RWPE1 (cell line): Measurements from ENCODE around the gene ABCB7.
"Not testable (repeated sequence)": the region's sequence is repeated elsewhere in the genome, so short reads cannot be mapped to it uniquely, and the experiment has no call there.

Source experiments
- CTCF ChIA-PET: fragments of 350-600 bp; sonication (Branson Sonifier 250); formaldehyde crosslinking; extraction: SDS; loops from one replicate; lab custom pipeline; 2021; lab: Yijun Ruan, JAX
- POLR2A ChIA-PET: fragments of 400-600 bp; formaldehyde crosslinking; extraction: SDS; loops from one replicate; lab custom pipeline; 2020; ENCODE audit warnings: antibody characterized with exemption; ENCODE audit not compliant: low non-redundant PET; lab: Yijun Ruan, JAX
- DNase-seq: peaks from one replicate; pipeline ENCODE4 v3.0.0; 2012; ENCODE audit warnings: low spot score
- H3K27ac ChIP-seq: fragments of 450-650 bp; 2 replicates; pipeline ENCODE4 v1.5.1; 2017
- TF ChIP-seq, protein P1 (sequence below): fragments of 450-650 bp; conservative IDR thresholded peaks from 2 replicates; pipeline ENCODE4 v1.5.1; 2017; ENCODE audit warnings: low read depth, mild to moderate bottlenecking

Gene ABCB7

DNA sequence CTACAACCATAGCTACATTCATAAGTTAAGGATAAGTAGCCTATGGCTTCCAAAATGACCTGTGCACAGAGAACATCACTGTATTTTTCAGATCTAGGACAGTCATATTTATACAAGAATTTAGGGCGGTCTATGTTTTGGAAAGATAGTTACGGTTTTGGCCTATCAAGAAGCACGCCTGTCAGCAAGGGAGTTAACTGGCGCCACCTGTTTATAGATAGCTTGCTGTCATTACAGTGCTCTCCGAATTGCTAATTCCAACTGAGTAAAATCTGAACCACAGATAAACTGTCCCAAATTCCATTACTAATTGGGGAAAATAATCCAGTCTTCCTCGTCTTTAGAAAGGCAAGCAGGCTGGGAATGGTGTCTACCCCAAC lies 646 bp downstream of the ABCB7 start:
- DNase-seq: no peak
- POLR2A ChIA-PET: no interaction called here
- TF ChIP-seq, protein P1, sequence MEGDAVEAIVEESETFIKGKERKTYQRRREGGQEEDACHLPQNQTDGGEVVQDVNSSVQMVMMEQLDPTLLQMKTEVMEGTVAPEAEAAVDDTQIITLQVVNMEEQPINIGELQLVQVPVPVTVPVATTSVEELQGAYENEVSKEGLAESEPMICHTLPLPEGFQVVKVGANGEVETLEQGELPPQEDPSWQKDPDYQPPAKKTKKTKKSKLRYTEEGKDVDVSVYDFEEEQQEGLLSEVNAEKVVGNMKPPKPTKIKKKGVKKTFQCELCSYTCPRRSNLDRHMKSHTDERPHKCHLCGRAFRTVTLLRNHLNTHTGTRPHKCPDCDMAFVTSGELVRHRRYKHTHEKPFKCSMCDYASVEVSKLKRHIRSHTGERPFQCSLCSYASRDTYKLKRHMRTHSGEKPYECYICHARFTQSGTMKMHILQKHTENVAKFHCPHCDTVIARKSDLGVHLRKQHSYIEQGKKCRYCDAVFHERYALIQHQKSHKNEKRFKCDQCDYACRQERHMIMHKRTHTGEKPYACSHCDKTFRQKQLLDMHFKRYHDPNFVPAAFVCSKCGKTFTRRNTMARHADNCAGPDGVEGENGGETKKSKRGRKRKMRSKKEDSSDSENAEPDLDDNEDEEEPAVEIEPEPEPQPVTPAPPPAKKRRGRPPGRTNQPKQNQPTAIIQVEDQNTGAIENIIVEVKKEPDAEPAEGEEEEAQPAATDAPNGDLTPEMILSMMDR: no peak
- CTCF ChIA-PET: no interaction called here
- H3K27ac ChIP-seq: no peak overlapping the region; the same call in 1 of the 2 replicates

DNA sequence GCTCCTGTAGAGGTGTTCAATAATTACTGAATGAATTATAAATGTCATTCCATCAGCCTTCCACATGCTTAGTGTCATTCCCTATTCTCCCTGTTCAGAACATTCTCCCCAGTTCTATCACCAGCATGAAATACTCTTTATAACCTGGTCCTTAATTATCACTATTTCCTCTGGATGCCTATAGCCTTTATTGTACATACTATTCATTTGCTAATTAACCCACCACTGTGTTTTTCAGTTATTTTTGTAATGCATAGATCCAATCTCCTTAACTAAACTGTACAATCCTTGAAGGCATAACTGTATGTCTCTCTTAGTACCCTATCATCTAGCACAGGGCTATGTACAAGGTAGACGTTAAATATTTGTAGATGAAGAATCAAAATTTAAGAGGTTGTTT lies 1.2 kb downstream of the ABCB7 start:
- ChIA-PET CTCF (no interaction called here), POLR2A (no interaction called here)
- DNase-seq: no peak
- no peak overlapping the region for H3K27ac ChIP-seq
- TF ChIP-seq, protein P1: no peak

DNA sequence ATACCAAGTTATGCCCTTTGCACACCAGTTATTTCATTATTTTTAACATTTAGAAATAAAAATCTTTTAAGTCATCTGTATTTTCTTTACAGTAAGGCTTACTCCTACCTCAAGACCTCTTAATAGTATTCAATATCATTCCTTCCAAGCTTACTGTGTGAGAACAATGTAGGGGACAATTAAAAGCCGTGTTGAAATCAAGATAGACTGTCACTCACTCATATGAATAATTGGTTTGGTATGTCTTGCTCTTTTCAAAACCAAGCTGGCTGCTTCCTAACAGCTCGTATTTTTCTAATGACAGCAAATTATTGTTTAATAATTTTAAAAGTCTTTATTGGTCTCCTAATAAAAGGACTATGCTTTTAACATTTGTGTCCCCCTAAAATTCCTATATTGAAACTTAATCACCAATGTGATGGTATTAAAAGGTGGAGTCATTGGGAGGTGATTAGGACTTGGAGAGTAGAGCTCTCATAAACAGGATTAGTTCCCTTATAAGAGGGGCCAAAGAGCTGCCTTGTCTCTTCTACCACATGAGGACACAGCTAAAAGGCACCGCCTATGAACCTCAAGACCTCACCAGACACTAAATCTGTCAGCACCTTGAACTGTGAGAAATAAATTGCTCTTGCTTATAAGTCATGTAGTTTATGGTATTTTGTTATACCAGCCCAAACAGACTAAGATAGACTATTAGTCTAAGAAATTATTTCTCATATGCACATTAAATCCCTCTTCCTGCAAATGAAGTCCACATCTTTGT lies 4.1 kb downstream of the ABCB7 start:
- peak; percentile 2 for DNase-seq
- ChIA-PET CTCF (no interaction called here), POLR2A (no interaction called here)
- TF ChIP-seq, protein P1: no peak
- H3K27ac ChIP-seq: no peak overlapping the region

DNA sequence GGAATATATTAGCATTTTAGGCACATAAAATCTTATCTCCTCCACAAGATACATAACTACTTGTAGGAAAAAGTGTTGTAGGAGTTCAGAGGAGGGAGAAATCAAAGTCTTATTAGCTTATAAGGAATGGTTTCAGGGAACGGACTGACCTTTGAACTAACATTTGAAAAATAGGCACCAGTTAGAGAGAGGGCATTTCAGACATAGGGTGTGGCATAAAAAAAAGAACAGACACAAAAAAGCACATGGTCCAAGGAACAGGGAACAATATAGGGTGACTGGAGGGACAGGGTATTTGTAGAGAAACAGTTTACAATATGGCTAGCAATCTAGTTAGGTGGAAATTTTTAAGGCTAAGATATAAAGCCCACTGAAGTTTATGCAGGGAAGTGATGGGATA lies 6.4 kb downstream of the ABCB7 start:
- H3K27ac ChIP-seq: no peak overlapping the region
- TF ChIP-seq, protein P1: no peak
- ChIA-PET POLR2A (no interaction called here), CTCF (no interaction called here)
- no peak for DNase-seq

DNA sequence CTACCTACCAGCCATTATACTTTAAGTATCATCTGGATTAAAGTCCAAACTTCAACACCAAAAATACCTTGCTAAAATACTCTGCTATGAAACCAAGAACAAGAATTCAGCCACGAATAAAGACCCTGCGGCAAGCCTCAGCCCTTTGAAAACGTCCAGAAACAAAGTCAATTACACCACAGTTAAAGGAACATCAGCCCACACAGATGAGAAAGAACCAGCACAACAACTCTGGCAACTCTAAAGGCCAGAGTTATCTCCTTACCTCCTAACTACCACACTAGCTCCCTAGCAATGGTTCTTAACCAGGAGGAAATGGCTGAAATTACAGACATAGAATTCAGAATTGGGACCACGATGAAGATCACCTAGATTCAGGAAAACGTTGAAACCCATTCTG lies 23.4 kb downstream of the ABCB7 start:
- ChIA-PET CTCF (no interaction called here), POLR2A (no interaction called here)
- H3K27ac ChIP-seq: no peak overlapping the region
- TF ChIP-seq, protein P1: no peak
- no peak for DNase-seq

DNA sequence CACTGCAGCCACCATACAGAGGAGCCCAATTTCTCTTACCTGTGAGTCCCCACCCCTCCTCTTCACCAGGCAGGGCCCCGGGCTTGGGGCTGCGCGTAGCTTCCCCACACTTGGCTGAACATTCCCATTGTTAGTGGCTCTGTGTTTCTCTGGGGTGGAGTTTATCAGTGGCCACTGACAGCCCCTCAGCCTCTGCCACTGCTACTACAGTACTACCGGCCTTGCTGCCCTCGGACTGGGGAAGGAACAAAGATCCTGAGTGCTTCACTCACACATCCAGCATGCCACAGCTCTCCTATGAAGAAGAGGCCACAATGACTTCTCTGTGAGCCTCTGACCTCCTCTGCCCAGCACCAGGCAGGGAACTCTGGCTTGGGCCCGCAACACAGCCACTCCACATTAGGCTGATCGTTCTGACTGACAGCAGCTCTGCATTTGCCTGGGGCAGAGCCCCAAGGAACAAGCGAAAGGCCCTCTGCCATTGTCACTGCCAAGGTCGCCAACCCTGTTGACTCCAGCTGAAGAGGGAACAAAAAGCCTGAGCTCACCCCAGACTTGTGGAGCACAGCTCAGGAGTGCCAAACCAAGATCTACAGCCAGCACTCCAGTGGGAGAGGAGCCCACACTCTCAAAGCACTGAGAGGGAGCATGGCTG lies 24.0 kb downstream of the ABCB7 start:
- ChIA-PET POLR2A (no interaction called here), CTCF (no interaction called here)
- TF ChIP-seq, protein P1: no peak
- no peak overlapping the region for H3K27ac ChIP-seq
- DNase-seq: no peak

DNA sequence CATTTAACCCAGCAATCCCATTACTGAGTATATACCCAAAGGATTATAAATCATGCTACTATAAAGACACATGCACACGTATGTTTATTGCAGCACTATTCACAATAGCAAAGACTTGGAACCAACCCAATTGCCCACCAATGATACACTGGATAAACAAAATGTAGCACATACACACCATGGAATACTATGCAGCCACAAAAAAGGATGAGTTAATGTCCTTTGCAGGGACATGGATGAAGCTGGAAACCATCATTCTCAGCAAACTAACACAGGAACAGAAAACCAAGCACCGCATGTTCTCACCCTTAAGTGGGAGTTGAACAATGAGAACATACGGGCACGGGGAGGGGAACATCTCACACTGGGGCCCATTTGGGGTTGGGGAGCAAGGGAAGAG lies 27.0 kb downstream of the ABCB7 start:
- DNase-seq, CTCF ChIA-PET, H3K27ac ChIP-seq, POLR2A ChIA-PET: not testable (repeated sequence)
